Measurements from ENCODE around the gene FAM180A.

FAM180A gene

DNA sequence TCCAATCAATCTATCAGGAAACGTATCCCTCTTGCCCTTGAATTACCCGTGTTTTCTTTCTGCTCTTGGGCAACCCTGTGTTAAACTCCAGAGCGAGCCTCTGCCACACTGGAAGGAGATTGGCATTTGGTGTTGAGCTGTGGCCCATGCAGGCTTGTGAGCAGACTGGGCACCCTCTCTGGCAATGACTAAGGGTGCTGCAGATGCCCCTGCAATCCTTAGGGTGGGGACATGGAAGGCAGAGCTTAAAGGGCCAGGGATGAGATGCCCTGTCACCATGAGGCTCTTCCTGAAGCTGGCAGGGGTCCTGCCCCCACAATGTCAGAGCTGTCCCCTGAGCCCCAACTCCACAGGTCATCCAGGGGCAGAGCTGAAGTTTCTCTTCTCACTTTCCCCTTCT is 19.5 kb upstream of the FAM180A start:
- no peaks in the 10 kb centered on the region for H3K79me2 ChIP-seq (ENCODE audit: insufficient read depth, low read length)
- H3K27ac ChIP-seq (ENCODE audit: low read depth, low read length), result no peak overlapping the region
- H2AFZ ChIP-seq (ENCODE audit: low read depth, low read length, severe bottlenecking), result no peak overlapping the region
- H4K20me1 ChIP-seq (ENCODE audit: low read depth, low read length), result no peaks in the 10 kb centered on the region
- no peak overlapping the region for H3K4me3 ChIP-seq (ENCODE audit: insufficient read depth, low read length, poor library complexity, severe bottlenecking)
- H3K9me2 ChIP-seq (replicated peaks; ENCODE audit: insufficient read depth, low read length), result no peaks in the 10 kb centered on the region
- H3K4me2 ChIP-seq (ENCODE audit: low read depth, low read length, poor library complexity, severe bottlenecking), result no peak overlapping the region
- TF ChIP-seq EZH2phosphoT487 (conservative IDR thresholded peaks at IDR 0.05; ENCODE audit: low read length), result no peak
- TF ChIP-seq, protein P1, sequence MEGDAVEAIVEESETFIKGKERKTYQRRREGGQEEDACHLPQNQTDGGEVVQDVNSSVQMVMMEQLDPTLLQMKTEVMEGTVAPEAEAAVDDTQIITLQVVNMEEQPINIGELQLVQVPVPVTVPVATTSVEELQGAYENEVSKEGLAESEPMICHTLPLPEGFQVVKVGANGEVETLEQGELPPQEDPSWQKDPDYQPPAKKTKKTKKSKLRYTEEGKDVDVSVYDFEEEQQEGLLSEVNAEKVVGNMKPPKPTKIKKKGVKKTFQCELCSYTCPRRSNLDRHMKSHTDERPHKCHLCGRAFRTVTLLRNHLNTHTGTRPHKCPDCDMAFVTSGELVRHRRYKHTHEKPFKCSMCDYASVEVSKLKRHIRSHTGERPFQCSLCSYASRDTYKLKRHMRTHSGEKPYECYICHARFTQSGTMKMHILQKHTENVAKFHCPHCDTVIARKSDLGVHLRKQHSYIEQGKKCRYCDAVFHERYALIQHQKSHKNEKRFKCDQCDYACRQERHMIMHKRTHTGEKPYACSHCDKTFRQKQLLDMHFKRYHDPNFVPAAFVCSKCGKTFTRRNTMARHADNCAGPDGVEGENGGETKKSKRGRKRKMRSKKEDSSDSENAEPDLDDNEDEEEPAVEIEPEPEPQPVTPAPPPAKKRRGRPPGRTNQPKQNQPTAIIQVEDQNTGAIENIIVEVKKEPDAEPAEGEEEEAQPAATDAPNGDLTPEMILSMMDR (IDR thresholded peaks at IDR 0.05; ENCODE audit: insufficient read depth, low read length, poor library complexity, severe bottlenecking), result no peak
- H3K9ac ChIP-seq (ENCODE audit: low read length), result no peak overlapping the region
- H3K36me3 ChIP-seq (ENCODE audit: low read length), result no peaks in the 10 kb centered on the region
- no peaks in the 10 kb centered on the region for H3F3A ChIP-seq (ENCODE audit: insufficient read depth)
- H3K9me3 ChIP-seq (ENCODE audit: insufficient read depth, low read length), result no peaks in the 10 kb centered on the region
- no peaks in the 10 kb centered on the region for H3K27me3 ChIP-seq (ENCODE audit: low read length)

DNA sequence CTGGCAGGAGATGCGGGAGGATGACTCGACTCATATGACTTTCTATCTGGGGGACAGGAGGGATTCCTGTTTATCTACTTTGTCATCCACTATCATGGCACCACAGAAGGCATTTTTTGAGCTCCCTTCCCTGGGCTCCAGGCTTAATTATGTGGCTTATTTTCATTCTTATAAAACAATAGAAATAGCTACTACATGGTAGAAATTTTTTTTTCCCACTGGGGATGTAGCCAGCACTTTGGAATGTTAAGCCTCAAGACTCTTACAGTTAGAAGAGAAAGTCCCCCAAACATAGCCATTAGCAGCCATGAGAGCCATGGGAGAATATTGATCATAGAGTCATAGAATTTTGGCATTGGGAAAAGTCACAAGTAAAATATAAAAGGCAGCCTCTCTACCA is 14.6 kb upstream of the FAM180A start:
- no peak for TF ChIP-seq EZH2phosphoT487 (conservative IDR thresholded peaks at IDR 0.05; ENCODE audit: low read length)
- TF ChIP-seq, protein P1 (IDR thresholded peaks at IDR 0.05; ENCODE audit: insufficient read depth, low read length, poor library complexity, severe bottlenecking), result no peak
- H3K9ac ChIP-seq (ENCODE audit: low read length), result no peak overlapping the region
- H3K27ac ChIP-seq (ENCODE audit: low read depth, low read length), result no peak overlapping the region

DNA sequence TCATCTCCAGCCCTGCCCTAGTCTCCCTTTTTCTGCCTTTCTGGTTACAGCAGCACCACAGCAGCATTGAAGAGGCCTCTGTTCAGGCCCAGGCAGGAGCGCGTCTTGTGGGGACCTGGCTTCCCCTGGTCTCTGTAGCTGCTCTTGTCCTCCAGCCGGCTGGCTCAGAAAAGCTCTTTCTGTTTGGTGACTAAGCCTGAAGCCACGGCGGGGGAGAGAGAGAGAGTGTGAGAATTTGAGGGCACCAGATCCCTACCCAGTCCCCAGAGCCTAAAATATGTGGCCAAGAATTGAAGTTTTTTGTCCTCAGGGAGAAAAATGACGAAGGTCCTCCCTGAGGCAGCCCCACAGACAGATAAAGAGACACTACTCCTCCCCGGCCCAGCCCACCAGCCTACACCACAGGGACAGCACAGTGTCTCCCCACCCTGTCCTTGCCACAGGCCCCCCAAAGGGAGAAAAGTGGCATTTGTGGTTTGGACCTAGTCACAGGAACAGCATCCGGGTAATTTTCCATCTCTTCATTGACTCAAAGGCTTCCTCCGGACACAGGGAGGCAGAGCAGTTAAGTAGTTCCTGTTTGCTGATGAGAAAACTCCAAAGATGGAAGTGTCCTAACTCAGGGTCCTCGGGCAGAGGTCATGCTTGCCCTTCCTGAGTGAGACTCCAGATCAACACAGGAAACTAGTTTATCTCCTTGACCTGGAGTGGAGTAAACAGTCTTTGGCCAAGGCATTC is 13.3 kb upstream of the FAM180A start:
- Histone ChIP-seq H3K79me2 (ENCODE audit: insufficient read depth, low read length) (no peaks in the 10 kb centered on the region), H3K27me3 (ENCODE audit: low read length) (no peaks in the 10 kb centered on the region), H3K9me2 (replicated peaks; ENCODE audit: insufficient read depth, low read length) (no peaks in the 10 kb centered on the region), H3F3A (ENCODE audit: insufficient read depth) (no peaks in the 10 kb centered on the region), H3K27ac (ENCODE audit: low read depth, low read length) (no peak overlapping the region), H3K9ac (ENCODE audit: low read length) (no peak overlapping the region), H3K4me2 (ENCODE audit: low read depth, low read length, poor library complexity, severe bottlenecking) (no peak overlapping the region), H3K4me3 (ENCODE audit: insufficient read depth, low read length, poor library complexity, severe bottlenecking) (no peak overlapping the region), H3K36me3 (ENCODE audit: low read length) (no peaks in the 10 kb centered on the region), H3K9me3 (ENCODE audit: insufficient read depth, low read length) (0 out of 2 replicates have a peak, but pooled peaks cover 5% of the 10 kb centered on the region), H4K20me1 (ENCODE audit: low read depth, low read length) (no peaks in the 10 kb centered on the region), H2AFZ (ENCODE audit: low read depth, low read length, severe bottlenecking) (no peak overlapping the region)
- TF ChIP-seq, protein P1 (IDR thresholded peaks at IDR 0.05; ENCODE audit: insufficient read depth, low read length, poor library complexity, severe bottlenecking), result no peak
- no peak for TF ChIP-seq EZH2phosphoT487 (conservative IDR thresholded peaks at IDR 0.05; ENCODE audit: low read length)

More for the DNA sequence above, 14.6 kb upstream of the FAM180A start:
- Histone ChIP-seq H3K79me2 (ENCODE audit: insufficient read depth, low read length) (no peaks in the 10 kb centered on the region), H2AFZ (ENCODE audit: low read depth, low read length, severe bottlenecking) (no peak overlapping the region), H3F3A (ENCODE audit: insufficient read depth) (no peaks in the 10 kb centered on the region), H3K27me3 (ENCODE audit: low read length) (no peaks in the 10 kb centered on the region), H3K9me3 (ENCODE audit: insufficient read depth, low read length) (0 out of 2 replicates have a peak, but pooled peaks cover 5% of the 10 kb centered on the region), H3K36me3 (ENCODE audit: low read length) (no peaks in the 10 kb centered on the region), H3K4me2 (ENCODE audit: low read depth, low read length, poor library complexity, severe bottlenecking) (no peak overlapping the region), H3K4me3 (ENCODE audit: insufficient read depth, low read length, poor library complexity, severe bottlenecking) (no peak overlapping the region), H4K20me1 (ENCODE audit: low read depth, low read length) (no peaks in the 10 kb centered on the region), H3K9me2 (replicated peaks; ENCODE audit: insufficient read depth, low read length) (no peaks in the 10 kb centered on the region)
